NCI-H748 (cell line): ENCODE data around the gene LRRC56.
A peak's percentile ranks its signal among the peaks of the same experiment; 100 is the strongest.
"Not testable (repeated sequence)": the region's sequence is repeated elsewhere in the genome, so short reads cannot be mapped to it uniquely, and the experiment has no call there.

Experiments
- DNase-seq: peaks from one replicate; lab custom pipeline; 2025; ENCODE audit not compliant: unreplicated experiment; lab: John Stamatoyannopoulos, UW

The LRRC56 gene

DNA sequence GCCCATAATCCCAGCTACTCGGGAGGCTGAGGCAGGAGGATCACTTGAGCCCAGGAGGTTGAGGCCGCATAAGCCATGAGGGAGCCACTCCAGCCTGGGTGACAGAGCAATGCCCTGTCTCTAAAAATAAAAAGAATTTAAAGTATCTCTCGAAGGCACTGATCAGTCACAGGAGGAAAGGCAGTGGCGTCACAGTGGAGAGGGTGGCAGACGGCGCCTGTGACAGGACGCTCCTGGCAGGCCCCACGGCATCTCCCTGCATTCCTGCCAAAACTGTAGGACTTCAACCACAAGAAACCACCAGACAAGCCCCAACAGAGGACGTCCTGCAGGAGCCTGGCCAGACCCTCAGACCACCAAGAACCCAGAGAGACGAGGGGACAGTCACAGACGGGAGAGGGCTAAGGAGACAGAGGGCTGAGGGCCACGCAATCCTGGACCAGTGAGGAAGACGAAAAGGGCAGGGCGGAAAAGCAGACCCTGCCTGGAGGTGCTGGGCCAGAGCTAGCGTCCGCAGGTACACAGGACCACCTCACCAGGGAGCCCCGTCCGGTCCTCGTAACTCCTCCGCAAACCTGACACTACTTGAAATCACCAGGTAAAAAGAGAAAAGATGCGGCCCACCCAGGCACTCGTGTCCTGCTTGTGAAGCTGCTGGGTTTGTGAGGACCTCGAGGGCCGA is 36.2 kb upstream of the LRRC56 start:
- DNase-seq: no peak

DNA sequence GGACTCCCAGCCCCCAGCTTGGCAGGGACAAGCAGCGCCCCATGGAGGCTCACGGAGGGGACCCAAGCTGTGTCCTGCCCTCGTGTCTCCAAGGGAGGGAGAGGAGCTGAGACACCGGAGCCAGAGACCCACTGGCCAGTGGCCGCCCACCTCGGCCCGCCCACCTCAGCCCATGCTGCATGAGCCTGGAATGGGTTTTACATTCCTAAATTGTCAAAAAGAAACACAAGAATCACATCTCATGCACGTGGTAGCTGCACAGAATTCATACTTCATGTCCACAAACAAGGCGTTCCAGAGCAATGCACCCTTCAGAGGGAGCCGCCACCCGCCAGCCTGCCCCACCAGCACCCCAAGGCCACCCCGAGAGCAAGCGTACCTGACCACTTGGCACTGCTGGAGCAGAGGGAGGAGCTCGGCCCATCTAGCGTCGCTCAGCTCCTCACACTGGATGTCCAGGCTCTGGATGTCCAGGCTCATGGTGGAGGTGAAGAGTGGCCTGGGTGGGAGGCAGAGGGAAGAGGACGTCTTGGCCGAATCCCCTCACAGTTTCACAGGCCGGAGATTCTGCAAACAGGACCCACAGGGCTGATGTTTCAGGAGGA is 35.5 kb upstream of the LRRC56 start:
- DNase-seq: no peak

DNA sequence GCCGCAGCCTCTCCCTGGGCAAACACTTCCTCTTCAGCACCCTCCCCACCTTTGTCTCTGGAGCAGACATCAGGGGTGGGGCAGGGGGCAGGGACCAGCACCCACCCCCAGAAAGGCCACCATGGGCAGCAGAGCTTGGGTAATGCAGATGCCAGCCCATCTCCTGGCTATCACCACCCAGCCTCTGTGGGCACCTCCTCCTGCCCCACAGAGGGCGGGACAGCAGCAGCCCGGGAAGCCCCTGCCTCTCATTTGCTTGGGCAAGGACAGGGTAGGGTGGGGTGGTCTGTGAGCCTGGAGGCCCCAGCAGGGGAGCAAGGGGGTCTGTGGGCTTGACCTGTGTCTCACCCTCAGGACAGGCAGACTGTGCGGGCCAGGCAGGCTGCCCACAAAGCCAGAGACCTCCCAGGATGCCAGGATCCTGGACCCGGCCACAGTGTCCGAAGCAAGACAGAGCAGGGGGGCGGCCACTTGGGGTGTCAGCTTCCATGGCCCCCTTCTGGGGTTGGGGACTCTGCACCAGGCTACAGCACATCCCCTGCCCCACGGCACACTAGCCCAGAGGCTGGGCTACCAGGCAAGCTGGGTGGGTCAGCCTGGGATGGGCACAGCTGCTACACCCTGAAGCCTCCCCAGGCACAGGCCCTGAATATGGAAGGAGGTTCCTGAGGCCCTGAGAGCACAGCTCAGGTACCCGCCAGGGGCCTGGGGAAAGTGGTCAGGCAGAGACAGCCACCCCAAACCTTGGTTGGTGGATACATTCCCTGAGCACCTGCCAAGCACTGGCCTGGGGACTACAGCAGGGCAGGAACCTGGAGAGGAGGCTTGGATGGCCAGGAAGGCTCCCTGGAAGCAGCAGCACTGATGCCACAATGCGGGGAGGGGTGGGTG is 34.8 kb upstream of the LRRC56 start:
- DNase-seq: no peak

DNA sequence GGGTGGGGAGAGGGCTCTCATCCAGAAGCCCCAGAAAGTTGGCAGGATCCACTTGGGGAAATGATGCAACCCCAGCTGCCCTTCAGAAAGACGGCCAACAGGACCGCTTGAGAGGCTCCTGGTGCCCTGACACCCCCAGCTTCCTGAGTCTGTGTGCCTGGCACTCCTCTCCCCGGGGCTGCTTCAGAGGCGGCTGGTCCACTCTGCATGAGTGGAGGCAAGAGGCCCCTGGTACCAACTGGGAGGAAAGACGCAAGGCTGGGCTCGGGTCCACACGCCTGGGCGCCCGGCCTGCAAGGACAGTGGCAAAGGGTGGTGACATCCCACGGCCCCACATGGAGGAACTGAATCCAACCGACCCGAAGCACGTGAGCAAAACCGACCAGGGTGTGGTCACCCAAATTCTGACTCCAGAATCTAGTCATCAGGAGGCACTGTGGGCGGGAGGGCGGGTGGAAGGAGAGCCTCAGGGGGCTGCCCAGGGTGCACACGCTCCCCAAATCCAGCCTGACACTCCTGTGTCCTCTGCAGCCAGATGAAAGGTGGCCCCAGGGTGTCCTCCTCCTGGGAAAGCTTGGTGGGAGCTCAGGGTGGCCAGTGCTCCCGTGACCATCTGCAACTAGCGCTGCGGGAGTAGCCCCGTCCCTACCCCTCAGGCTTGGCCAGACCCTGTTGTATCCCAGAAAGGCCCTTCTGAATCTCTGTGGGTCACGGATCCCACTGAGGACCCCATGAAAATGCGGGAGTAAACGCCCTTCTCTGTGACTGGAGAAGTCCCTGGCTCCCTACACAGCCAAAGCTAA is 33.9 kb upstream of the LRRC56 start:
- no peak for DNase-seq

DNA sequence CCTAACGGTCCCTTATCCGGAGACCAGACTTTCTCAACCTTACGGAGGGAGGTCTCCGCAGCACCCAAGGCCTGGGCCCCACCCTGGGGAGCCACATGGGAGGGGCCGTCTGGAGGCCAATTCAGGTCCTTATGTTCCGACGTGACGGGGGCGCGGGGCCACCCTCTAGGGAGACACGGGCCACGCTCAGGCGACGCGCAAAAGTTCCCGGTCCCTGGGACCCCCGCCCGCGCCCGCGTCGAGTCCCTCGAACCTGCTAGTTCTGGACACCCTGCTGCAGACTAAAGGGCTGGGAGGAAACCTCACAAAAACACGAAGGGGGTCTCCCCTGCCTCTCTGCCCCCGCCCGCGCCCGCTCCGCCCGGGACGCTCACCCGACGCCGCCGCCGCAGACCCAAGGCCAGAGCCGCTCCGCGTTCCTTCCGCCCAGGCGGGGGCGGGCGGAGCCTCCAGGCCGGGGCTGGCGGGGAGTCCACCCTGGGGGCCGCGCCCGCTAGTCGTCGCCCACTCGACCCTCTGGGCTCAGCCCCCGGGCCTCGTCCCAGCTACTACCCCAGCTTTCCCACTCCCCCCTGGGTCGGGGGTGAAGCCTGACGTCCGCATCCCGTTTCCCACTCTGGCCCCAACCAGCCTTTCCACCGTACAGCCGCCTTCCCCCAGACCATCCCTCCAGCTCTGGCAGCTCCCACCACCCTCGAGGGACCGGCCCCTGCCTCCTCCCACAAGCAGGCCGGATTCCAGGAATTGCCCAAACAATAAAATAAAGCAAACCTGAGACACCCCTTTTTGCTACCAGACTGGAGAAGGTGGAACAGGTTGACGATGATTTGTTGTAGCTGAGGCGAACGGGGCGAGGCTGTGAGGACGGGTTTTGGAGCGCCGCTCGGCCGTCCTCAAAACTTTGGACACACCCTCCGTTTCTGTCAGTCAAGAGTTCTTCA is 33.0 kb upstream of the LRRC56 start:
- DNase-seq: no peak

DNA sequence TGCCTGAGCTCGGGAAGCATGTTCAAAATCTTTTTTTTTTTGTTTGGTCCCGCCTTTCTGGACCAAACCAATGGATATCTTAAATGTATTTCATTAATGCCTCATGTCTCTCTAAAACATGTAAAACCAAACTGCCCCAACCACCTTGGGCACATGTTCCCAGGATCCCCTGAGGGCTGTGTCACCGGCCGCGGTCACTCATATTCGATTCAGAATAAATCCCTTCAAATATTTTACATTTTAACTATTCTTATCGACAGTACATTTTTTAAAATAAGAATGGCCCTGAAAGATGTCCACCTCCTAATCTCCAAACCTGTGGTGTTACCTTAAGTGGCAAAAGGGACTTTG is 32.4 kb upstream of the LRRC56 start:
- DNase-seq: no peak

DNA sequence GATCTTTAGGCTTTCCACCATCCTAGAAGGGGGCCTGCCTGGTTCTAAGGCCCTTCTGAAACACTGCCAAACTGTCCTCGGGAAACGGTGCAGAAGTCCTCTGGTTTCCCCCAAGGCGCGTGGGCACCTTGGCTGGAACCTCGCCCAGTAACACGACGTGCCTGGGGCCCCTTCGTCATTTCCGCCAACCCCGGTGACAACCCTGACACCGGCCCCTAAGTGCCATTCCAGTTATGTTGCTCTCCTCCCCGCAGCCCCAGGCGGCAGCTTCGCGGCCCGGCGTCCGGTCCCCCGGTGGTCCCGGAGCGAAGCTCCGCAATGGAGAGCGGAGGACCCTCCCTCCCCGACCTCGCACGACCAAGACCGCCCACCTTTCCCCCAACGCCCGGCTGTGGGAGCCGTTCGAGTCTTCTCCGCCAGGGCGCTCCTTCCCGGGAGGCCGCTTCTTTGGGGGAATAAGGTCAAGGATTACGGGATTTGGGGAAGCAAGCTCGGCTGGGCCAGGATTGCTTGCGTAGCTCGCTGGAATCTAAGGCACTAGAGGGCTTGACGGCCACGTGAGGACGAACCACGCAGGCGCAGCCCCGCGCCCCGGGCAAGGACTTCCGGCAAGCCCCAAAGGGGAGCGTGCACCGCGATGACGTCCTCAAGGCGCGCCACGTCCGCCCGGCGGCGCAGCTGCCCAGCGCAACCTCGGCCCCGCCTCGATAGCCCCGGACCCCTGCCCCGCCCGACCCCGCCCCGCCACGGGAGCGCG is 30.9 kb upstream of the LRRC56 start:
- DNase-seq: peak; percentile 97

DNA sequence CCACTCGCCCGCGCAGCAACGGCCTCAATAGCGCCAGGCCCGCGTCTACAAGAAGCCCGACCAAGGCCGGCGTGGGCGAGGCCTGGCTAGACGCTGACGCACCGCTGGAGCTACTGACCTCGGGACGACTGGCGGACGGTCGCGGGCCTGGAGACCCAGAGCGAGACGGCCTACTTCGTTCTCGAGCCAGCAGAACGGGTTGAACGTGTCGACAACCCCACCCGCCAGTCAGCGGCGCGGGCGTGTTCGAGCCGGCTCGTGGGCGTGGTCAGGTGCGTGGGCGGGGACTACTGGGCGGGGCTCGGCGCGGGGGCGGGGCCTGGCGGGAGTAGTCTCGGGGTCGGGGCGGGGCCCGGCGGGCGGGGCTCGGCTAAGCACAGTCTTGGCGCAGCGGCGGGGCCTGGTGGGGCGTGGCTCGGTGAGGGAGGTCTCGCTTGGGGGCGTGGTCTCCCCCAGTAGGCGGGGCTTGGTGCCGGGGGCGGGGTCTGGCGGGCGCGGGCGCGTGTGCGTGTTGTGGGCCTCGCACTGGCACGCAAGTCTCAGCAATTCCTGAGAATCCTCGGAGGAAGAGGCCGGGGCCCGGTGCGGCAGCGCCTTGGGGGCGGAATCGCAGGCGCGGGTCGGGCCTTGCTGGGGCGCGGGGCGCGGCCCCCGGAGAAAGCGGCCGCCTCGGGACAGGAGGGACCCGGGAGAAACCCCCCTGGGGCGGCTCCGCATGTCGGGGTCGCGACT is 30.2 kb upstream of the LRRC56 start, which contains the start of gene RNH1:
Gene RNH1, minus strand, starts transcription at position 248 of the 732 bp plus-strand sequence. CDS start 5,080 bp downstream, outside the sequence.
- peak; percentile 94 for DNase-seq

DNA sequence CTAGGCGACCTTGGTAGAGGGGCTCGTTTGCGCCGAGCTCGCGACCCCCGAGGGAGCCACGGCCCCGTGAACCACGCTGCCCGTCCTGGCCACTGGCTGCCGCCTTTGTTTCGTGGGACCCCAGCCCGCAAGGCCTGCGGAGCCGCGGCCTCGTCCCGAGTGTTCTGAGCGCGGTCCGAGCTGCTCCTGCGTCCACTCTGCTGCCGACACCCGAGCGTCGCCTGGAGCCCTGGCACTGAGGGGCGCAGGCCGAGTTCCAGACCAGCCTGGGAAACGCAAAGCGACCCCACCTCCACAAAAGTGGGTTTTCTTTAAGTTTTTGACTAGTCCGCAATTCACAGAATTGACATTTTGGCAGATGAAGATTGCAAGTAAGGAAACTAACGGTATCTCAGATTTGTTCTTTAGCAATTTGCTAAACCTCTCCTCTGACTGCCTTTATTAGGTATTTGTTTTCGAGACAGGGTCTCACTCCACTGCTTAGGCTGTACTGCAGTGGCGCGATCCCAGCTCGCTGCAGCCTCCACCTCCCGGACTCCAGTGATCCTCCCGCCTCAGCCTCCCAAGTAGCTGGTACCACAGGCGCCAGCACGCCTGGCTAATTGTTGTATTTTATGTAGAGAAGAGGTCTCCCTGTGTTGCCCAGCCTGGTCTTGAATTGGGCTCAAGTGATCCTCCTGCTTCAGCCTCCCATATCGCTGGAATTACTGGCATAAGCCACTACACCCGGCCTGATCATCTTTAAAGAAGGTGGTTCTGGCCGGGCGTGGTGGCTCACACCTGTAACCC is 29.4 kb upstream of the LRRC56 start:
- DNase-seq: peak; percentile 37

DNA sequence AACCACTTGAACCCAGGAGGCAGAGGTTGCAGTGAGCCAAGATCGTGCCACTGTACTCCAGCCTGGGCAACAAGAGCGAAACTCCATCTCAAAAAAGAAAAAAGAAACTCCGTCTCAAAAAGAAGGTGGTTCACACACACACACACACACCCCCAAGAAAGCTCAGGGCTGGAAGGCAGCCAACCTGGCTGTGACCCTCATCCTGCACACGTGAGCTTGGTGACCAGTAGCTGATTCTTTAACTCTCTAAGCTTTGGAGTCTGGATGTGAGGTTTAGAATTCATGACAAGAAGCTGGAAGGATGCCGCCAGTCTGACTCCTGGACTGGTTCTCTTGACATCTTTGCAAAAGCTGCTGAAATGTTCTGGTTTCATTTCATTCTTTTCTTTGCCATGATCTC is 28.4 kb upstream of the LRRC56 start:
- no peak for DNase-seq

DNA sequence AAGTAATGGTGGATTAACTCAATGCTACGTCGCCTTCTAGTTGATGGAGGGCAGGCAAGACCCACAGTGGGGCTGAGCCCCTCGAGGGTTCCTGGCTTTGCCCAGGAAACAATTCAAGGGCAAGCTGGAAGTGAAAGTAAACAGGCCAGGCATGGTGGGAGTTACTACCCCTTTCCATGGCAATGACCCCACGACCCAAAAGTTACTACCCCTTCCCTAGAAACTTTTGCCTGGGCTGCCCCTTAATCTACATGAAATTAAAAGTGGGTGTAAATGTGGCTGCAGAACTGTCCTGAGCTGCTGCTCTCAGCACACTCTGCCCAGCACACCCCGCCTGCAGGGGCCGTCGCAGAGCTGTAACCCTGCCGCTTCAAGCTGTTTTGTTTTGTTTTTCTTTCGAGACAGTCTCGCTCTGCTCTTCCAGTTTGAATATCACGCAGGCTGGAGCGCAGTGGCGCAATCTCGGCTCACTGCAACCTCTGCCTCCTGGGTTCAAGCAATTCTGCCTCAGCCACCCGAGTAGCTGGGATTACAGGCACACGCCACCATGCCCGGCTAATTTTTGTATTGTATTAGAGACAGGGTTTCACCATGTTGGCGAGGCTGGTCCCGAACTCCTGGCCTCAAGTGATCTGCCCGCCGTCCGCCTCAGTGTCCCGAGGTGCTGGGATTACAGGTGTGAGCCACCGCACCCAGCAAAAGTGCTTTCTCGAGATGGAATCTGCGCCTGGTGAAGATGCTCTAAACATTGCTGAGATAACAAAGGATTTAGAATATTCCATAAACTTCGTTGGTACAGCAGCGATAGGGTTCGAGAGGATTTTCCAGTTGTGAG is 24.3 kb upstream of the LRRC56 start:
- DNase-seq: no peak

DNA sequence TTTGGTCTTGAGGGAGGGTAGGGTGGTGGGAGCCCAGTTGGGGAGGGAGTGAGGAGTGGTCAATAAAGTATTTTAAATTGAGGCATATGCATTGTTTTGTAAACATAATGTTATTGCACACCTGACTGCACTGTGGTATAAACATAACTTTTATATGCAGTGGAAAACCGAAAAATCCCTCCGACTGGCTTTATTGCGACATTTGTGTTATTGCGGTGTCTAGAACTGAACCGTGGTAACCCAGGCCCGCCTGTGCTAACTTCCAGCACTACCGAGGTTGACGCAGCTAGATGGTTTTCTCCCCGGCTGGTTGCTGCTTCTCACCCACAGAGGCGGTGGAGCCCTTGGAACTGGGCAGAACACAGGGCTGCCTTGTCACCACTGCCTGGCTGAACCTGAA is 22.7 kb upstream of the LRRC56 start:
- no peak for DNase-seq

DNA sequence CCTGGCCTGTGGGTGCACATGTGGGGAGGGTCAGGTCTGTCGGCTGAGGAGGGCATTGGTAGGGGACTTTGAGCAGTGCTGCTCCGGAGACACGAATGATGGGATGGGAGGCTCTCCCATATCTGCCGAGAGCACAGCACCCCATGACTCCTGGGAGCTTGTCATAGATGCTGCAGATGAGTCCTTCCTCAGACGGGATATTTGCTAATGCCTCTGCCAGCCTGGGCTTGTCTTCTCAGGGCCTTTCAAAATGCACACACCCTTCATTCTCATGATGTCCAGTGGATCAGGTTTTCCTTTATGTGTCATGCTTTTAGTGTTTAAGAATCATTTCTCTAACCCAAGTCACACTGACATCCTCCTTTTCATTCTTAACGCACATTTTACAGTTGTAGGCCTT is 22.2 kb upstream of the LRRC56 start:
- DNase-seq: no peak

DNA sequence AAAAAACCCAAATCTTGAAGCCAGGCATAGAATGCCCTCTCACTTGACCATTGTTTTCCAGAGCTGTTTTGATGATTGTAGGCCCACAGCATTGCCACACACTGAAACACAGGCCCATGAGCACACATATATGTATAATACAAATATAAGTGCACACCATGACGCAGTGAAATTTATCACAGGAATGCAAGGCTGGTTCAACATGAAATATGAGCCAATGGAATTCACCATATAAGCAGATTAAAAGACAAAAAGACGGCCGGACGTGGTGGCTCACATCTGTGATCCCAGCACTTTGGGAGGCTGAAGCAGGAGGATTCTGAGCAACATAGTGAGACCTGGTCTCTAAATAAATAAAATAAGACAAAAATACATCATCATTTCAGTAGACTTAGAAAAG is 20.9 kb upstream of the LRRC56 start:
- no peak for DNase-seq

DNA sequence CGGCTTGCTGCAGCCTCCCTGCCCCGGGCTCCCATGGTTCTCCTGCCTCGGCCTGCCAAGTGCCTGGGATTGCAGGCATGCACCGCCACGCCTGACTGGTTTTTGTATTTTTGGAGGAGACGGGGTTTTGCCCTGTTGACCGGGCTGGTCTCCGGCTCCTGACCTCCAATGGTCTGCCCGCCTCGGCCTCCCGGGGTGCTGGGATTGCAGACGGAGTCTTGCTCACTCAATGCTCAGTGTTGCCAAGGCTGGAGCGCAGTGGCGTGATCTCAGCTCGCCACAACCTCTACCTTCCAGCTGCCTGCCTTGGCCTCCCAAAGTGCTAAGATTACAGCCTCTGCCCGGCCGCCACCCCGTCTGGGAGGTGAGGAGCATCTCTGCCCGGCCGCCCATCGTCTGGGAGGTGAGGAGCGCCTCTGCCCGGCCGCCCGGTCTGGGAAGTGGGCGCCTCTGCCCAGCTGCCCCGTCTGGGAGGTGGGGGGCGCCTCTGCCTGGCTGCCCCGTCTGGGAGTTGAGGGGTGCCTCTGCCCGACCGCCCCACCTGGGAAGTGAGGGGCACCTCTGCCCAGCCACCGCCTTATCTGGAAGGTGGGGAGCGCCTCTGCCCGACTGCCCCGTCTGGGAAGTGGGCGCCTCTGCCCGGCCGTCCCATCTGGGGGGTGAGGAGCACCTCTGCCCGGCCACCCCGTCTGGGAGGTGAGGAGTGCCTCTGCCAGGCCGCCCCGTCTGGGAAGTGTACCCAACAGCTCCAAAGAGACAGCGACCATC is 20.2 kb upstream of the LRRC56 start:
- DNase-seq: not testable (repeated sequence)

DNA sequence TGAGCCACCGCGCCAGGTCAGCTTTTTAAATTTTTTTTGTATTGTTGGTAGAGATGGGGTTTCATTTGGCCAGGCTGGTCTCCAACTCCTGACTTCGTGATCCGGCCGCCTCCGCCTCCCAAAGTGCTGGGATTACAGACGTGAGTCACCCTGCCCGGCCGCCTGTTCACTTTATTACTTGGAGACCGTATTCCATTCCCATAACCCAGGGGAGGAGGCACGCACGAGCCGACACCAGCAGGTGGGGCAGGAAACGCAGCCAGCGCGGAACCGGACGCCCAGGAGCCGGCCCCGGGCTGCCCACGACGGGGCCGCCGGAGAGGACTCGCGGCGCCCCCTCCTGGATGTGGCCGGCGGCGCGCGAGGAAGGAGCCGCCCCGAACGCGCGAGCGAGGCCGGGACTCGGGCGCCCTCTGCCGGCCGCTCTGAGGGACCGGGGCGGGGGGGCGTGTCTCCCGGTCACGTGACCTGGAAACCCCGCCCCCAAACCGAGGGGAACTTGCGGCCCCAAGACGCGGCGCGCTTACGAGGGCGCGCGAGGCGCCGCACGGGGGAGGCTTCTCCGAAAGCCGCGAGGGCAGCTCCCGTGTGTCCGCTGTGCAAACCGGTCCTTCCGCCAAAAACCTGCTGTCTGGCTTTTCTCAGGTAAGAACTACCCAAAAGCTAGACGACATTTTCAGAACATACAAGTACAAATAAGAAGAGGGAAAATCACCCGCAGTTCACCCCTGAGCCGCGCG is 18.7 kb upstream of the LRRC56 start:
- DNase-seq: peak; percentile 84
